ENCODE measurements around the gene SPOCK1. TPM values are rescaled to one million over a fixed set of nuclear protein-coding genes. Genes with fewer than 3 reads are reported as not detected.

SPOCK1 gene
- total RNA-seq, 1 experiment from 2014 or later: 0.27 TPM

DNA sequence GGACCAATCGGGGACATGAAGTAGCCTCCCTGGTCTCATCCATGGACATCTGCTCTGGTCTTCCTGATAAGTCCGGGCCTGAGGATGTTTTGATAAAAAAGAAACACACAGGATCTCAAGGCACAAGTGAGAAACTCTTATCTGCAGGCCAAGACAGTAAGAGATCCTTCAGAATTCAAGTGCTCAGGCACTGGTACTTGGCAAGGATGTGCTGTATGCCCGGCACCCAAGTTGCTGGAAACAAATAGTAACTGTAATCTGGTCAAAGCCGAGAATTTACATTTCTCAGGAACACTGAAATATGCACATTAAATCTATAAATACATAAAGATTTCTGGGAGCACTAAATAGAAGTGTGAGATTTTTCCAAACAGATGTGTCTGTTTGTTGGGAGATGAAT is 165.7 kb downstream of the SPOCK1 start:
- no peak overlapping the region for H3K27ac ChIP-seq (ENCODE audit: low read depth, low read length)
- DNase-seq (ENCODE audit: low read depth, low spot score): no peak
- no peaks in the 10 kb centered on the region for H3K9me2 ChIP-seq (ENCODE audit: insufficient read depth)
- H4K20me1 ChIP-seq (ENCODE audit: insufficient read depth): no peaks in the 10 kb centered on the region
- peaks cover 35% of the 10 kb centered on the region for H3K27me3 ChIP-seq (ENCODE audit: insufficient read depth, low read length)
- ChIA-PET POLR2A (no interaction called here), RAD21 (ENCODE audit: low non-redundant PET in 1 of 2, low total read pairs in 2 of 2, uncharacterized antibody in 2 of 2, unreplicated experiment in 2 of 2) (no interaction called here), CTCF (no interaction called here)
- H3K4me2 ChIP-seq (ENCODE audit: low read length): no peak overlapping the region
- H3K79me2 ChIP-seq (ENCODE audit: insufficient read depth, low read length): no peaks in the 10 kb centered on the region
- no peak overlapping the region for H3K9ac ChIP-seq (ENCODE audit: low read length)
- intact Hi-C loops (cut with micrococcal nuclease): no loop called here
- ATAC-seq: no peak
- TF ChIP-seq, protein P1, sequence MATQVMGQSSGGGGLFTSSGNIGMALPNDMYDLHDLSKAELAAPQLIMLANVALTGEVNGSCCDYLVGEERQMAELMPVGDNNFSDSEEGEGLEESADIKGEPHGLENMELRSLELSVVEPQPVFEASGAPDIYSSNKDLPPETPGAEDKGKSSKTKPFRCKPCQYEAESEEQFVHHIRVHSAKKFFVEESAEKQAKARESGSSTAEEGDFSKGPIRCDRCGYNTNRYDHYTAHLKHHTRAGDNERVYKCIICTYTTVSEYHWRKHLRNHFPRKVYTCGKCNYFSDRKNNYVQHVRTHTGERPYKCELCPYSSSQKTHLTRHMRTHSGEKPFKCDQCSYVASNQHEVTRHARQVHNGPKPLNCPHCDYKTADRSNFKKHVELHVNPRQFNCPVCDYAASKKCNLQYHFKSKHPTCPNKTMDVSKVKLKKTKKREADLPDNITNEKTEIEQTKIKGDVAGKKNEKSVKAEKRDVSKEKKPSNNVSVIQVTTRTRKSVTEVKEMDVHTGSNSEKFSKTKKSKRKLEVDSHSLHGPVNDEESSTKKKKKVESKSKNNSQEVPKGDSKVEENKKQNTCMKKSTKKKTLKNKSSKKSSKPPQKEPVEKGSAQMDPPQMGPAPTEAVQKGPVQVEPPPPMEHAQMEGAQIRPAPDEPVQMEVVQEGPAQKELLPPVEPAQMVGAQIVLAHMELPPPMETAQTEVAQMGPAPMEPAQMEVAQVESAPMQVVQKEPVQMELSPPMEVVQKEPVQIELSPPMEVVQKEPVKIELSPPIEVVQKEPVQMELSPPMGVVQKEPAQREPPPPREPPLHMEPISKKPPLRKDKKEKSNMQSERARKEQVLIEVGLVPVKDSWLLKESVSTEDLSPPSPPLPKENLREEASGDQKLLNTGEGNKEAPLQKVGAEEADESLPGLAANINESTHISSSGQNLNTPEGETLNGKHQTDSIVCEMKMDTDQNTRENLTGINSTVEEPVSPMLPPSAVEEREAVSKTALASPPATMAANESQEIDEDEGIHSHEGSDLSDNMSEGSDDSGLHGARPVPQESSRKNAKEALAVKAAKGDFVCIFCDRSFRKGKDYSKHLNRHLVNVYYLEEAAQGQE (IDR thresholded peaks at IDR 0.05; ENCODE audit: low read depth): no peak
- TF ChIP-seq SIN3A (IDR thresholded peaks at IDR 0.05; ENCODE audit: low read depth): no peak
- TF ChIP-seq JUND (IDR thresholded peaks at IDR 0.05): no peak
- TF ChIP-seq EZH2 (IDR thresholded peaks at IDR 0.05): no peak
- TF ChIP-seq RAD21 (IDR thresholded peaks at IDR 0.05; ENCODE audit: low read depth): no peak
- TF ChIP-seq CEBPB (IDR thresholded peaks at IDR 0.05; ENCODE audit: low read depth): no peak
- H3K36me3 ChIP-seq (ENCODE audit: control insufficient read depth in 1 of 2, insufficient read depth in 2 of 2, low read length in 2 of 2): no peaks in the 10 kb centered on the region
- no peak overlapping the region for H2AFZ ChIP-seq (ENCODE audit: low read depth, low read length, poor library complexity, severe bottlenecking)
- BruUV-seq (replicated peaks): no TSS peak
- no peak overlapping the region for H3K4me3 ChIP-seq (replicated peaks in 1 of 2; ENCODE audit: low read depth in 1 of 2, low read length in 2 of 2)
- H3K4me1 ChIP-seq (ENCODE audit: control insufficient read depth in 1 of 2, insufficient read depth in 2 of 2, low read length in 2 of 2): no peaks in the 10 kb centered on the region
- no peaks in the 10 kb centered on the region for H3K9me3 ChIP-seq (ENCODE audit: control insufficient read depth in 1 of 2, insufficient read depth in 1 of 2, low read depth in 1 of 2, low read length in 2 of 2)

DNA sequence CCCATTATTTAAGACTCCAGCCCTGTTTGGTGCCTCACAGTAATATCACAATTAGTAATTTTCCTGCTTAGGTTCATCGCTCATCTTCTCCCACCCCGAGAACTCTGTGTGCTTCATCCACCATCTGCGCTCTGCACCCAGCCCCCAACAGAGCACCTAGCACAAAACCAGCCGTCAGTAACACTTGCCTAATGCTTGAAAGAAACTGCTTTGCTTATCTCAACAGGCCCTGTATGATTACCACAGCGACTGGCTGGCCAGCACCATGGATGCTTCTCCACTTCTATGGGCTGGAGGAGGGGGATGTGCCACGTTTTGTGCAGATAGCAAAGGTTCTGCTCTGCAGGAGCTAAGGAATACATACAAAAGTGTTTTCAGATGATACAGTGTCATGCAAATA is 166.8 kb downstream of the SPOCK1 start:
- no TSS peak for BruUV-seq (replicated peaks)
- CTCF ChIA-PET: no interaction called here

More for the DNA sequence above, 166.8 kb downstream of the SPOCK1 start:
- Histone ChIP-seq H3K27me3 (ENCODE audit: insufficient read depth, low read length) (peaks cover 44% of the 10 kb centered on the region), H3K79me2 (ENCODE audit: insufficient read depth, low read length) (no peaks in the 10 kb centered on the region), H3K4me3 (replicated peaks in 1 of 2; ENCODE audit: low read depth in 1 of 2, low read length in 2 of 2) (no peak overlapping the region), H3K9me2 (ENCODE audit: insufficient read depth) (no peaks in the 10 kb centered on the region), H3K4me2 (ENCODE audit: low read length) (no peak overlapping the region), H2AFZ (ENCODE audit: low read depth, low read length, poor library complexity, severe bottlenecking) (no peak overlapping the region), H4K20me1 (ENCODE audit: insufficient read depth) (no peaks in the 10 kb centered on the region), H3K9me3 (ENCODE audit: control insufficient read depth in 1 of 2, insufficient read depth in 1 of 2, low read depth in 1 of 2, low read length in 2 of 2) (no peaks in the 10 kb centered on the region), H3K36me3 (ENCODE audit: control insufficient read depth in 1 of 2, insufficient read depth in 2 of 2, low read length in 2 of 2) (no peaks in the 10 kb centered on the region), H3K27ac (ENCODE audit: low read depth, low read length) (no peak overlapping the region), H3K4me1 (ENCODE audit: control insufficient read depth in 1 of 2, insufficient read depth in 2 of 2, low read length in 2 of 2) (no peaks in the 10 kb centered on the region), H3K9ac (ENCODE audit: low read length) (no peak overlapping the region)
- ATAC-seq (no peak), DNase-seq (ENCODE audit: low read depth, low spot score) (no peak)
- POLR2A ChIA-PET: no interaction called here
- intact Hi-C loops (cut with micrococcal nuclease): no loop called here
- RAD21 ChIA-PET (ENCODE audit: low non-redundant PET in 1 of 2, low total read pairs in 2 of 2, uncharacterized antibody in 2 of 2, unreplicated experiment in 2 of 2): no interaction called here
- no peak for TF ChIP-seq ELF1 (IDR thresholded peaks at IDR 0.05; ENCODE audit: borderline replicate concordance, low read depth)
- TF ChIP-seq, protein P1 (IDR thresholded peaks at IDR 0.05; ENCODE audit: low read depth): no peak
- TF ChIP-seq ZNF274 (IDR thresholded peaks at IDR 0.05; ENCODE audit: low read depth, low read length): no peak
- TF ChIP-seq YY1 (IDR thresholded peaks at IDR 0.05; ENCODE audit: extremely low read depth, insufficient replicate concordance, low read depth, low read length): no peak
- TF ChIP-seq CEBPB (IDR thresholded peaks at IDR 0.05; ENCODE audit: low read depth): no peak
- no peak for TF ChIP-seq POLR2A (IDR thresholded peaks at IDR 0.05; ENCODE audit: borderline replicate concordance, extremely low read depth, insufficient read depth, insufficient read length)
- TF ChIP-seq FOSL1 (IDR thresholded peaks at IDR 0.05; ENCODE audit: low read depth): no peak
- TF ChIP-seq, protein P2, sequence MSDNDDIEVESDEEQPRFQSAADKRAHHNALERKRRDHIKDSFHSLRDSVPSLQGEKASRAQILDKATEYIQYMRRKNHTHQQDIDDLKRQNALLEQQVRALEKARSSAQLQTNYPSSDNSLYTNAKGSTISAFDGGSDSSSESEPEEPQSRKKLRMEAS (IDR thresholded peaks at IDR 0.05): no peak

Data from HCT116 (cell line).